SW 1271 (cell line): Measurements from ENCODE around the gene GINS3.
"Not testable (repeated sequence)": the region's sequence is repeated elsewhere in the genome, so short reads cannot be mapped to it uniquely, and the experiment has no call there.

ENCODE experiments used
- DNase-seq, 2 experiments: peaks; one replicate each; lab custom pipeline; 2025; lab: John Stamatoyannopoulos, UW

Gene GINS3

GRCh38 chr16:58389724-58390123 lies 2.5 kb upstream of the GINS3 start:
- no peak for DNase-seq

DNA sequence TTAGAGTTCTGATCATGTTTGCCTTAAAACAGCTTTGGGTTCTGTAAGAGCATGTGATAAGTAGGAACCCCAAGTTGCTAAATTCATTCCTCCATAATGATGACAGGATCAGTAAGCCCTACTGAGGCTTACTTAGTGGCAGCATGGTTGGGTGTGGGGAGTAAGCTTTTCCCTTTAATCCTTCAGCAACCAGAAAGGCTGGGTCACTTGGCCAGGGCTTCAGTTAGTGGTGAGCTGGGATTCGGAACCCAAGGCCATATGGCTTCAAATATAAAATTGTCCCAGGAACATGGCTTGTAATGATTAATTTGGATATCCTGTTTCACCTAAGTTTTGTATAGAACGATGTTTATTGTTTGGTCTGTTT lies 850 bp downstream of the GINS3 start:
- DNase-seq = no peak

- not testable (repeated sequence) for DNase-seq
Observed at GRCh38 chr16:58396897-58397296, 4.6 kb downstream of the GINS3 start.

DNA sequence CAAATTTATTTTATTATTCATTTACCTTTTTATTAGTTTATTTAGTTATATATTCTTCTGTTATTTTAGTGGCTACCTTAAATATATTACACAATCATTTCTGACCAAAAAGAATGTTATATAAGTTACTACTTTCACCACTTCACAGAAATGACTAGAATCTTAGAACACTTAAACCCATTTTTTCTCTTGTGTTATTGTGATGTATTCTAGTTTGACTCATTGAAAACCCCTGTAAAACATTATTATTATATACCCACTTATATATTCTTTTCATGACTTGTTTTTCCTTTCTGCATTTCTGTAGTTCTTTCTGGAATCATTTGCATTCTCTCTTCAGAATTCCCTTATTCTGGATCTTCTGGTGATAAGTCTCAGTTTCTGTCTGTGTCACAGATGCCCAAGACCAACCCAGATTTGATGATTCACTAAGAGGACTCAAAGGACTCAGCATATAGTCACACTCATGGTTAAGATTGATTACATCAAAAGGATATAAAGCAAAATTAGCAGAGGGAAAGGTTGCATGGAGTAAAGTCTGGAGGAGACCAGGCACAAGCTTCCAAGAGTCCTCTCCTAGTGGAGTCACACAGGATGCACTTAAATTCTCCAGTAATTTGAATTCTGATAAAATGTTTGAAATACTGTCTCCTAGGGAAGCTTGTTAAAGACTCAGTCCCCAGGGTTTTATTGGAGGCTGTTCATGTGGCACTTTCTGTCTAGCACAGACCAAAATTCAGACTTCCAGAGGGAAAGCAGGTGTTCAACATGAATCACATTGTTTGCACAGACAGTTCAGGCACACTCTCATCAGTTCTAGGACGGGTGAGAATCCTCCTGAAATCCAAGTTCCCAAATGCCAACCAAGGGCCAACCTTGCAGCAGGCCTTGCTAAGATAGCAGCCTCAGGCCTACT lies 7.7 kb downstream of the GINS3 start:
- DNase-seq = no peak

DNA sequence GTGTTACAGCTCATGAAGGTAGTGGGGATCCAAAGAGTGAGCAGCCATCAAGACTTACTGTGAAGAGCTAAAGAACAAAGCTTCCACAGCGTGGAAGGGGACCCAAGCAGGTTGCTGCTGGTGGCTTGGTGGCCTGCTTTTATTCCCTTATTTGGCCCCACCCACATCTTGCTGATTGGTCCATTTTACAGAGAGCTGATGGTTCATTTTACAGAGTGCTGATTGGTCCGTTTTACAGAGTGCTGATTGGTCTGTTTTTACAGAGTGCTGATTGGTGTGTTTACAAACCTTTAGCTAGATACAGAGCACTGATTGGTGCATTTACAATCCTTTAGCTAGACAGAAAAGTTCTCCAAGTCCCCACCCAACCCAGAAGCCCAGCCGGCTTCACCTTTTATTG lies 9.0 kb downstream of the GINS3 start:
- DNase-seq = not testable (repeated sequence)

- no peak for DNase-seq
Observed at GRCh38 chr16:58402796-58403195, 10.5 kb downstream of the GINS3 start.

DNA sequence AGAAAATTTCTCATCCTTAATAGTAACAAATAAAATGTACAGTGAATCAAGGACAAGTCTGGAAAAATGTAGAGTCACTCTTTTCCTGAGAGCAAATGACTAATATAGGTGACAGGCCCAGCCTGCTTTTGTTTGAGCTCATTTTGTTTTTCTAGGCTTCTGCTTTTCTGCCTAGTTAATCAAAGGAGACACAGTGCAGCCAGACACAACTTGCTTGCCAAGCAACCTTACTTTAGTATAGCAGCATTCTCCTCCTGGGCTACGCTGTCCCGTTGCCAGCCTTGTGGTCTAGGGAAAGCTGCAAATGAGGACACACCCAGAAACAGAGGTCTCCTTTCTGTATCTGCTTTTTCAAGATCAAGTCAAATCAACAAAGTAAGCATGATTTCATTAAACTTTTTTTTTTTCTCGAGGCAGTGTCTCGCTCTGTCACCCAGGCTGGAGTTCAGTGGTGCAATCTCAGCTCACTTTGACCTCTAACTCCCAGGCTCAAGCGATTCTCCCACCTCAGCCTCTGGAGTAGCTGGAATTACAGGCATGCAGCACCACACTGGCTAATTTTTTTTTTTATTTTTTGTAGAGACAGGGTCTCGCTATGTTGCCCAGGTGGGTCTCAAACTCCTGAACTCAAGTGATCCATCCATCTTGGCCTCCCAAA lies 17.2 kb downstream of the GINS3 start:
- DNase-seq = no peak

- no peak for DNase-seq
Observed at GRCh38 chr16:58411336-58411735, 19.1 kb downstream of the GINS3 start.

DNA sequence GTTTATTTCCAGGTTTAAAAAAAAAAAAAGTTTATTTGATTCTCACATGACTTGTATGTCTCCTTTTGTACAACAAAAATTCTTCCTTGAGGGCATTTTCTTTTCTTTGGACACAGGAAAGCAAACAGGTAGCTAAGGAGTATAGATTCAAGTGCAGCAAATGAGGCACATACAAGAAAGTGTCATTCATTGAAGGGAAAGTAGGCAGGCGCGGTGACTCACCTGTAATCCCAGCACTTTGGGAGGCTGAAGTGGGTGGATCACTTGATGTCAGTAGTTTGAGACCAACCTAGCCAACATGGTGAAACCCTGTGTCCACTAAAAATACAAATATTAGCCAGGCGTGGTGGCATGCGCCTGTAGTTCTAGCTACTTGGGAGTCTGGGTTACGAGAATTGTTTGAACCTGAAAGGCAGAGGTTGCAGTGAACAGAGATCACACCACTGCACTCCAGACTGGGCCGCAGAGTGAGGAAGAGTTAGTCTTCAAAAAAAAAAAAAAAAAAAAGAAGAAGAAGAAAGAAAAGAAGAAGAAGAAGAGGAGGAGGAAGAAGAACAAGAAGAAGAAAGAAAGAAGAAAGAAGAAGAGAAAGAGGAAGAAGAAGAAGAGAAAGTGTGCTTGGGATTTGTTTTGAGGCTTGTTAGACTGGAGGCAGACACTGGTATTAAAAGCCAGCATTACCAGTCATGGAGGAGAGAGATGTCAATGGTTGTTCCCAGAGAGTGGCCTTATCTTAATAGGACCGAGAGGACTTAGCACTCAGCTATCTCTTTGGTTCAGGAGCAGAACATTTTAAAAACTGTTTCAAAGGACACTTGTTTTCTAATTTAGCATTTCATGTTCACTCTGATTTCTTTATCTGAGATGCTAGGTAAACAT lies 19.7 kb downstream of the GINS3 start:
- DNase-seq = no peak

GRCh38 chr16:58412615-58412970 lies 20.3 kb downstream of the GINS3 start:
- not testable (repeated sequence) for DNase-seq

- DNase-seq = no peak
Observed at GRCh38 chr16:58413359-58413758, 21.1 kb downstream of the GINS3 start.

DNA sequence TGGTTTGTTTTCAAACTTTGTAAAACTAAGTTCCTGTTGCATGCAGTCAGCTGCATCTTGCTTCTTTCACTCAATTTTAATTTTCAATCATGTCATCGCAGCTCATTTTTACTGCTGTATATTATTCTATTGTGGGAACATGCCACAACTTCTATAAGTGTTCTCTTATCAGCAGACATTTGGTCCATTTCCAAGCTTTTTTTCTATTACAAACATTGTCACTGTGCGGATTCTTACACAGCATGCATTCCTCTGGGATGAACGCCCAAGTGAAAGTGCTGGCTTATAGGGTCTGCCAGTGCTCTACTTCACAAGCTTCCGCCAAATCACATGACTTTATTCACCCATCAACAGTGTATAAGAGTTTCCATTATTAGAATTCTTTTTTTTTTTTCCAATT lies 22.7 kb downstream of the GINS3 start:
- DNase-seq = no peak

GRCh38 chr16:58415961-58416360 lies 23.7 kb downstream of the GINS3 start:
- DNase-seq = not testable (repeated sequence)

DNA sequence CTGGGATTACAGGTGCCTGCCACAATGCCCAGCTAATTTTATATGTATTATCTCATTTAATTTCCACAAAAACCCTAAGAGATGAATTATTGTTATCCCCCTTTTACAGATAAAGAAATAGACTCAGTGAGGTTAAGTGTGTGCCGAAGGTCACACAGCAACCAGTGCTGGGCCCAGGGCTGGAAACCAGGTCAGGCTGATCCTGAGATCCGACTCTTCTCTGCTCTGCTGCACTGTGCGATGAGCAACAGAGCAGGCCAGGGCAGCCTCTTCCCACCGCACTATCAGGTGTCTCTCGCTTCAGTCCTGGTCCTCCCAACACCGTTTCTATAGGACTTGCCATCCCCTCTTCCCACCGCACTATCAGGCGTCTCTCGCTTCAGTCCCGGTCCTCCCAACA lies 24.8 kb downstream of the GINS3 start:
- no peak for DNase-seq

- no peak for DNase-seq
Observed at GRCh38 chr16:58417600-58417999, 25.3 kb downstream of the GINS3 start.

- DNase-seq = no peak
Observed at GRCh38 chr16:58418026-58418425, 25.8 kb downstream of the GINS3 start.

DNA sequence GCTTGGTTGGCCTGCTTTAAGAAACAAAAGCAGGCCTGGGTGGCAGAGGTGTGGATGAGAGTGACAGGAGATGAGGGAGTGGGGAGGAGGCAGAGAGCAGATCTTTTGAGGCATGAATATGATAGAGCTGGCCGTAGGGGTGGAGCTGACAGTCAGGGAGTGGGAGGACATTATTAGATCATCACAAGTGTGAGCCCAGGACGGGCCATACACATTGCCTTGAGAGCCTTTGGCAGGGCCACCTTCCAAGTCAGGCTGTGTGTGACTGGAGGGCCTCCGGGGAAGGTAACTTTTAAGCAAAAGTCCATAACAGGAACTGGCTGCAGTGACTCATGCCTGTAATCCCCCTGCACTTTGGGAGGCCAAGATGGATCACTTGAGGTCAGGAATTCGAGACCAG lies 26.3 kb downstream of the GINS3 start:
- no peak for DNase-seq

DNA sequence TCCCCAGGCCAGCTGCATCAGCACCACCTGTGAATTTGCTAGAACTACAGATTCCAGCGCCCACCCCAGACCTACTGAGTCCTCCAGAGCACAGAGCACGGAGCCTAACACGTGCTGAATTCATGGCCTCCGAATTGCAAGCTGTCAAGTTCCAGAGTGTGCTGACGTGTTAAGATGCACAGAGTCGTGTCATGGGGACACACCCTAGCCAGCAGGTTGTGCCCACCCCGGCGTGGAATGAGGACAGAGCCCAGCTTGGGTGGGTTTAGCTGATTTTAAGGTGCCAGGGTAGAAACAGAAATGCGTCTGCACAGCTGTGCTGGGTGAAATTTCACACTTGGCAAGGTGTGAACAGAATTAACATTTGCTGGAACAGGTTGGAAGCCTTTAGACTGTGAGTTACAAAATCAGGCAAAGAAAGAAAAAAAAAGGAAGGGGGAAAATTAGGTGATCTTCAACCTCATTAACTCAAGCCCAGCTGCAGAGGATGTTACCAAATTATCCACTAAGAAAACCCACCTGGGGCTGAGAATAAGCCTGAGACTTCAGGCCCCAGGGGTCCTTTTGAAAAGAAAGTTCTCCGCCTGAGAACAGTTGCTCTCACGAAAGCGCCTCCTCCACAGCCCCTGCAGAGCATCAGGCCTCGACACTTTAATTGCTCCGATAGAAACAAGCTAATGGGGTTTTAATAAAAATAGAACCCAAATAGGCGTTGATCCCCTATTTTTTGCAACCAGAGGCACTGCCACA lies 27.1 kb downstream of the GINS3 start:
- DNase-seq = no peak

DNA sequence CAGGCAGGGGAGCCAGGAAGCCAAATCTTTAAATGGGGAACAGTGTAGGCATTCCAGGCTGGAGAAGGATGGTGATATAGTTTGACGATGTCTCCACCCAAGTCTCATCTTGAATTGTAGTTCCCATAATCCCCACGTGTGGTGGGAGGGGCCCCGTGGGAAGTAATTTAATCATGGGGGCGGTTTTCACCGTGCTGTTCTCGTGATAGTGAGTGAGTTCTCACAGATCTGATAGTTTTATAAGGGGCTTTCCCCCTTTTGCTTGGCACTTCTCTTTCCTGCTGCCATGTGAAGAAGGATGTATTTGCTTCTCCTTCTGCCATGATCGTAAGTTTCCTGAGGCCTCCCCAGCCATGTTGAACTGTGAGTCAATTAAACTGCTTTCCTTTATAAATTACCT lies 28.8 kb downstream of the GINS3 start:
- DNase-seq = no peak

- DNase-seq = no peak
Observed at GRCh38 chr16:58421529-58421928, 29.3 kb downstream of the GINS3 start.

- DNase-seq = no peak
Observed at GRCh38 chr16:58422809-58423208, 30.5 kb downstream of the GINS3 start.

- no peak for DNase-seq
Observed at GRCh38 chr16:58425245-58425644, 33.0 kb downstream of the GINS3 start.
